HepG2 (cell line): Measurements from ENCODE around the gene KCND3. TPM values are rescaled to one million over a fixed set of nuclear protein-coding genes. Genes with fewer than 3 reads are reported as not detected.

Experiments
- ATAC-seq: fragments of 200-7000 bp; cut with Tn5 transposase; 3 replicates; pipeline ENCODE4 v1.9.1; 2020; ENCODE audit warnings: mild to moderate bottlenecking, moderate library complexity
- BruUV-seq: library from RNA; stranded (reverse); fragments of 400-500 nt; replicated peaks from 2 replicates; lab custom pipeline; 2021; lab: Mats Ljungman, UMichigan
- CTCF ChIA-PET: fragments of 300-600 bp; formaldehyde crosslinking; extraction: SDS; loops from one replicate; lab custom pipeline; 2021; ENCODE audit warnings: low total read pairs, inconsistent platforms, low intra/inter-chr PET ratio; lab: Yijun Ruan, JAX
- POLR2A ChIA-PET: fragments of 350-600 bp; sonication (Branson Sonifier 250); formaldehyde crosslinking; loops from one replicate; lab custom pipeline; 2020; ENCODE audit warnings: antibody characterized with exemption, inconsistent platforms; lab: Yijun Ruan, JAX
- DNase-seq: peaks from one replicate; pipeline ENCODE4 v3.0.0-alpha.2; 2015; ENCODE audit warnings: low spot score
- FAIRE-seq: peaks from 3 replicates; lab custom pipeline; 2011; peaks lifted over from hg19 to GRCh38; lab: Jason Lieb, UNC
- H2AFZ ChIP-seq: one replicate; pipeline ENCODE4 v1.6.1; 2011; ENCODE audit warnings: low read length, inconsistent platforms
- H3K27ac ChIP-seq: fragments of 300-600 bp; 3 replicates; pipeline ENCODE4 v1.8.0; 2011; ENCODE audit warnings: mixed run types, mild to moderate bottlenecking, mixed read lengths, low read length, inconsistent platforms; ENCODE audit not compliant: insufficient read depth; ENCODE audit errors: extremely low read length
- H3K27me3 ChIP-seq, 2 experiments: fragments of 200-600 bp in 1 of 2; 2 replicates in 1 of 2; 3 replicates in 1 of 2; pipeline versions ENCODE4 v1.6.0 to v1.8.0; 2011; ENCODE audit warnings: low read length in 2 of 2, mild to moderate bottlenecking in 2 of 2, moderate library complexity in 2 of 2, inconsistent platforms in 1 of 2; ENCODE audit not compliant: insufficient read depth in 2 of 2, control insufficient read depth in 1 of 2
- H3K36me3 ChIP-seq, 2 experiments: fragments of 200-600 bp in 1 of 2; replicated peaks in 1 of 2; 2 replicates in 1 of 2; 3 replicates in 1 of 2; pipeline versions ENCODE4 v1.5.1 to v1.8.0; 2011; ENCODE audit warnings: low read length in 2 of 2, inconsistent platforms in 1 of 2; ENCODE audit not compliant: insufficient read depth in 2 of 2, control insufficient read depth in 1 of 2
- H3K4me1 ChIP-seq: 2 replicates; pipeline ENCODE4 v1.5.1; 2012; ENCODE audit warnings: low read length, inconsistent platforms; ENCODE audit not compliant: insufficient read depth
- H3K4me2 ChIP-seq: 2 replicates; pipeline ENCODE4 v1.6.0; 2011; ENCODE audit warnings: low read depth, low read length, inconsistent platforms
- H3K4me3 ChIP-seq, 3 experiments: fragments of 200-600 bp in 1 of 3; sonication (generic), shearing (Covaris generic) in 1 of 3; replicated peaks in 1 of 3; 2 replicates each; pipeline ENCODE4 v1.5.1; 2011 to 2016; ENCODE audit warnings: low read length in 3 of 3, inconsistent platforms in 2 of 3, low read depth in 2 of 3, mild to moderate bottlenecking in 2 of 3, control low read depth in 1 of 3, mixed read lengths in 1 of 3; ENCODE audit not compliant: insufficient read depth in 1 of 3
- H3K79me2 ChIP-seq: one replicate; pipeline ENCODE4 v1.6.1; 2011; ENCODE audit warnings: low read length, inconsistent platforms; ENCODE audit not compliant: insufficient read depth
- H3K9ac ChIP-seq: 2 replicates; pipeline ENCODE4 v1.6.0; 2011; ENCODE audit warnings: mild to moderate bottlenecking, low read depth, low read length, inconsistent platforms; ENCODE audit not compliant: insufficient read depth
- H3K9me3 ChIP-seq: 2 replicates; pipeline ENCODE4 v1.5.1; 2012; ENCODE audit warnings: mild to moderate bottlenecking, low read length
- H4K20me1 ChIP-seq: 2 replicates; pipeline ENCODE4 v1.6.0; 2011; ENCODE audit warnings: inconsistent platforms, mild to moderate bottlenecking, low read length, moderate library complexity; ENCODE audit not compliant: insufficient read depth
- ARNT2 ChIP-seq: sonication (generic); formaldehyde crosslinking; IDR thresholded peaks from 2 replicates; pipeline ENCODE4 v1.8.0; 2022; ENCODE audit warnings: mild to moderate bottlenecking, low read depth, missing genetic modification reagents, moderate library complexity
- ATM ChIP-seq: fragments of 450-650 bp; IDR thresholded peaks from 2 replicates; pipeline ENCODE4 v1.7.1; 2017; ENCODE audit warnings: mild to moderate bottlenecking, borderline replicate concordance
- CENPX ChIP-seq: sonication (generic); formaldehyde crosslinking; IDR thresholded peaks from 2 replicates; pipeline ENCODE4 v1.9.0; 2021; ENCODE audit warnings: mild to moderate bottlenecking, missing genetic modification reagents, moderate library complexity
- CHCHD3 ChIP-seq: sonication (generic); formaldehyde crosslinking; IDR thresholded peaks from 2 replicates; pipeline ENCODE4 v1.8.0; 2022; ENCODE audit warnings: mild to moderate bottlenecking, missing genetic modification reagents, moderate library complexity
- KDM6A ChIP-seq: IDR thresholded peaks from 2 replicates; pipeline ENCODE4 v1.6.1; 2016; ENCODE audit warnings: low read depth
- NR1H2 ChIP-seq: sonication (generic); formaldehyde crosslinking; IDR thresholded peaks from 2 replicates; pipeline ENCODE4 v1.8.1; 2022; ENCODE audit warnings: low read depth, missing genetic modification reagents, borderline replicate concordance
- RAD21 ChIP-seq: fragments of 450-650 bp; formaldehyde crosslinking; IDR thresholded peaks from 2 replicates; pipeline ENCODE4 v1.5.0; 2020; ENCODE audit warnings: mild to moderate bottlenecking
- ZFP36L1 ChIP-seq: sonication (generic); formaldehyde crosslinking; IDR thresholded peaks from 2 replicates; pipeline ENCODE4 v1.8.0; 2022; ENCODE audit warnings: mild to moderate bottlenecking, missing genetic modification reagents, moderate library complexity
- ZFP36L2 ChIP-seq: sonication (generic); formaldehyde crosslinking; IDR thresholded peaks from 2 replicates; pipeline ENCODE4 v1.4.0; 2020; ENCODE audit warnings: missing genetic modification reagents
- ZNF101 ChIP-seq: sonication (generic); formaldehyde crosslinking; IDR thresholded peaks from 2 replicates; pipeline ENCODE4 v1.4.0; 2020; ENCODE audit warnings: mild to moderate bottlenecking, low read depth, missing genetic modification reagents, borderline replicate concordance
- ZNF326 ChIP-seq: sonication (generic); formaldehyde crosslinking; IDR thresholded peaks from 2 replicates; pipeline ENCODE4 v1.4.0; 2020; ENCODE audit warnings: missing genetic modification reagents, borderline replicate concordance
- ZNF549 ChIP-seq: sonication (generic); formaldehyde crosslinking; IDR thresholded peaks from 2 replicates; pipeline ENCODE4 v1.5.0; 2020; ENCODE audit warnings: missing genetic modification reagents
- ZNF672 ChIP-seq: sonication (generic); formaldehyde crosslinking; IDR thresholded peaks from 2 replicates; pipeline ENCODE4 v1.8.1; 2022; ENCODE audit warnings: missing genetic modification reagents
- WGBS: methylation state at CpG from one replicate; pipeline ENCODE4 v1.1.6; 2017; ENCODE audit warnings: low lambda C conversion rate; 5-methylcytosine and 5-hydroxymethylcytosine counted together
- in situ Hi-C: cut with HindIII; loops from 2 replicates; pipeline ENCODE4 v1.10.0; 2017; ENCODE audit warnings: low pct_unique_long_range_greater_than_20kb; ENCODE audit not compliant: extremely low pct_ligation_motif_present
- intact Hi-C: fragments of 100-400 bp; cut with micrococcal nuclease; formaldehyde crosslinking; loops from one replicate; pipeline ENCODE4 v1.10.0; 2022; ENCODE audit not compliant: unreplicated experiment
- polyA plus RNA-seq, 8 experiments: library from polyadenylated mRNA; depleted of rRNA in 3 of 8; stranded (reverse) in 7 of 8; unstranded in 1 of 8; fragments of >200 nt; fragmentation: Illumina TruSeq in 4 of 8; extraction: Trizol in 4 of 8; gene quantifications; 2 replicates each; pipeline versions ENCODE4 v1.2.1 to v1.2.3, GENCODE V29; 2011 to 2016; ENCODE audit warnings: low read depth in 4 of 8, missing spikeins in 1 of 8, mixed read lengths in 1 of 8; ENCODE audit not compliant: insufficient read depth in 1 of 8
- total RNA-seq, 5 experiments: library from RNA; depleted of rRNA; stranded (reverse); fragments of >200 nt; fragmentation: Illumina TruSeq; extraction: Trizol; gene quantifications; 2 replicates each; pipeline ENCODE4 v1.2.3, GENCODE V29; 2016; ENCODE audit warnings: low read depth in 1 of 5

Gene KCND3
- total and polyA plus RNA-seq, 2 of the 13 experiments (the other 11 are each of a cell fraction or from before 2014, with no cell fraction given): 0.04 TPM; not detected in 1

DNA sequence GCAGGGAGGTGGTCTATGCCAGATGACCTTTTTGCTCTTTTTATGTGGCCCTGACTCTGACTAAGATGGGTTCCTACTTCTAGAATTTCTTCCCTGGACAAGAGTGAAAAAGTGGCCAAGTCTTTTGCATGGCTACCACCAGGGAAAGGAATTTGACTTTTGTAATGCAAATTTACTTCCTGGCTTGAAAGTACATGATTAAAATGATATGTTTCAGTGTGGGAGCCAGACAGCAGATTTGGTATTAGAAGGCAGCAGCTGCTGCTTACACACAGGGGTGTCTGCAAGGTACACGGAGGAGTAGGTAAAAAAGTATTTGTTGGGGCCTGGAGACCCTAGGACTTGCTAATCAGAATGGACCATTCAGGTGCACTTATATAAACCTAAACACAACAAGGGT lies 78.4 kb downstream of the KCND3 start:
- no peak overlapping the region for H3K4me2 ChIP-seq
- POLR2A ChIA-PET: no interaction called here
- no peak overlapping the region for H3K4me3 ChIP-seq
- WGBS: 0% methylated on average over 1 of the region's 1 CpG
- no peaks in the 10 kb centered on the region for H4K20me1 ChIP-seq
- intact Hi-C loops (no loop called here), in situ Hi-C loops (no loop called here)
- H3K36me3 ChIP-seq: no peaks in the 10 kb centered on the region
- CTCF ChIA-PET: no interaction called here
- peaks cover 0 to 15% of the 10 kb centered on the region in 2 experiments; a peak in 2 of 5 replicates for H3K27me3 ChIP-seq
- no peak for TF ChIP-seq ZFP36L2
- no peak for TF ChIP-seq ZNF672 (CRISPR knock-in tag)
- TF ChIP-seq CHCHD3 (CRISPR knock-in tag): no peak
- TF ChIP-seq NR1H2 (CRISPR knock-in tag): no peak
- TF ChIP-seq ZFP36L1 (CRISPR knock-in tag): no peak
- no peak for TF ChIP-seq RAD21
- TF ChIP-seq CENPX (CRISPR knock-in tag): no peak
- no peak for TF ChIP-seq ZNF101 (CRISPR knock-in tag)
- no peak for TF ChIP-seq ATM
- no peak for TF ChIP-seq ARNT2 (CRISPR knock-in tag)
- TF ChIP-seq KDM6A: no peak
- H3K4me1 ChIP-seq: no peaks in the 10 kb centered on the region
- H3K9ac ChIP-seq: no peak overlapping the region
- no peak for DNase-seq
- FAIRE-seq: no peak
- no peak overlapping the region for H3K27ac ChIP-seq
- BruUV-seq: no TSS peak
- no peak overlapping the region for H2AFZ ChIP-seq
- no peaks in the 10 kb centered on the region for H3K9me3 ChIP-seq
- no peak for ATAC-seq
- no peaks in the 10 kb centered on the region for H3K79me2 ChIP-seq

GRCh38 chr1:111909030-111909429 lies 80.4 kb downstream of the KCND3 start:
- Histone ChIP-seq H4K20me1 (no peaks in the 10 kb centered on the region), H3K4me1 (no peaks in the 10 kb centered on the region), H3K4me2 (no peak overlapping the region), H3K27ac (no peak overlapping the region), H3K9ac (no peak overlapping the region), H3K27me3 (peaks cover 0 to 19% of the 10 kb centered on the region in 2 experiments; a peak in 2 of 5 replicates), H3K4me3 (no peak overlapping the region), H3K36me3 (no peaks in the 10 kb centered on the region), H3K9me3 (no peaks in the 10 kb centered on the region), H2AFZ (no peak overlapping the region), H3K79me2 (no peaks in the 10 kb centered on the region)
- DNase-seq: no peak
- no TSS peak for BruUV-seq
- POLR2A ChIA-PET: no interaction called here
- in situ Hi-C loops: no loop called here
- intact Hi-C loops: no loop called here
- TF ChIP-seq ZNF549 (CRISPR knock-in tag): no peak
- no peak for TF ChIP-seq ZNF326 (CRISPR knock-in tag)
- ATAC-seq: no peak
- no peak for FAIRE-seq
- CTCF ChIA-PET: no interaction called here
- WGBS: 10% methylated on average over 4 of the region's 4 CpGs
